DMS53 (cell line): Measurements from ENCODE around the gene GTSF1L.

Experiments
- DNase-seq: peaks from one replicate; lab custom pipeline; 2025; lab: John Stamatoyannopoulos, UW

The GTSF1L gene

DNA sequence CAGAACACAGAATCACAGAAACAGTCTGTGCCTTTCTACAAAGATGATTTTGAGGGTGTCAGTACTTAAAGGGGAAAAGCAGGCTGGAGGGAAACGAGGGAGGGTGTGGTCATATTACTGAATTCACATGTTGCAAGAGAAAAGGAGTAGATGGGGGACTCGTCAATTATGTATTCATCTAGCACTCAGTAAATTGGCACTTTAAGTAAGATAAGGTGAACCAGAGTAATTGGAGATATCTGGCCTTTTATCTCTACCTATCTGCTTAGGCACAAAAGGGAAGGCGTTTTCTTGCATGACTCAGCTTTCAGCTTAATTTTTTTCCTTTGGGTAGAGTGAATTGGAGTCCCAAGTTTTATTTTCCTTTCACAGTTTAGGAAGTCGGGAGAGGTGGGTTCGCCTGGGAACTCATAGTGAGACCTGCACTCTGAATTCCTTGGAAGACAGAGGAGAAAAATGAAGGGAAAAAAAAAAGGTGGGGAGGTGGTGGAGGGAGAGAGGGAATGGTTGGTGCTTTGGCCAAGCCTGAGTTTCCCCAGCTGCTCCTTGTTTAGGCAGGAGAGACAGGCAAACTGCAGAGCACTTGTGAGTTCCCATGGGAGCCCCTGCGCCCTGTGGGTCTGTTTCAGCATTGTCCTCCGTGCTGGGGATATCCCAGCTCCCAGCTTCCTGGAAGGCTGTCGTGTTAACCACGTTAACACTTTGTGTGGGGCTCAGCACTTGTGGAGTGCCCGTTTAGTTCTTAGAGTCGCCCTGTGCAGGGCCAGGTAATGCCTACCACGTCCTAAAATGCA, 19.7 kb upstream of the GTSF1L start:
- DNase-seq: no peak

DNA sequence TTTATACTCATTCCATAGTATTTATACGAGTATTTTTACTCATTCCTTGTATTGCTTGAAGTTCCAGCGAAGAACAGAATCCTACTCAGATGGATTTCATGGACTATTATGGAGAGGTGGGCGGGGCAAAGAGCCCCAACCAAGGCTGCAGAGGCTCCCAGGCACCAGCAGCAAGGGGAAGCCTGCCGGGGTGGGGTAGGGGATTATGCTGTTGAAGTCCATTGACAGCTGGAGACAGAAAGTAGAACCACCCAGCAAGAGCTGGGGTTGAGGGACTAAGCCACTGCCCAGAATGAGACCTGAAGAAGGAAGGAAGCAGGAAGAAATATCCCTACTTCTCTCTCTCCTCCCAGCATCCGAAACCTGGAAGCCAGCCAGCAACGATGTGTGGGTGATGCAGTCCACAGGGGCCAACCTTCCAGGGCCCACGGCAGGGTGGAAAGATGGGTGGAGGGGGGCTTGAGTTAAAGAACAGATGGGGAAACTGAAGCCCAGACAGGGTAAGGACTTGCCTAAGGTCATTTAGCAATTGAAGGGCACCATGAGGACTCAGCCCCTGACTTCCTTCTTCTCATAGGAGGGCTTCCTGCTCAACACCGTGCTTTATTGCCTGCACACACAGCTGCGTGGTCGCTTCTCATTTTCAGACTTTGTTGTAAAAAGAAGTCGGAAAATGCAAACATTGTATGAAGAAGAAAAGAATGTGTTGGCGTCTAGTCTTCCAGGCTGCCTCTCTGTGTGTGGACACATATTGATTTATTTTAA, 18.3 kb upstream of the GTSF1L start:
- DNase-seq: peak; percentile 53

DNA sequence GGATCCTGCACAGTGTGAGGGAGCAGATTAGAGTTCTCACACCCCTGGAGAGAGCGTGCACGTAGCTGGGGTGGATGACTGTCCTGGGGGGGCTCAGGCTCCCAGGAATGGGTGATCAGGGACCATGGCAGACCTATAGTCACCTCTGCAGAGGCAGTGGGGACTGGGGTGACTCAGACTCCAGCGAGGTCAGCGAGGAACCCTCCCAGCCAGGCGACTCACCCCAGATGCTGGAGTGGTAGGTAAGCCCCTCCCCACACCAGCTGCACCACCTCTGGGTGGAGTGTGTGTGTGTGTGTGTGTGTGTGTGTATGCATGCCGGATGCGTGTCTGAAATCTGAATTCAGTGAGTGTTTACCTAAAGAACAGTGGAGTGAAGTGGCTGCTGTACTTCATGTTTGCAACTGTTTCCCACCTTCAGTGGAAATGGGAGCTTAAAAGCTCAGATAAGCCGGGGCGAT, 17.4 kb upstream of the GTSF1L start:
- DNase-seq: peak; percentile 79

DNA sequence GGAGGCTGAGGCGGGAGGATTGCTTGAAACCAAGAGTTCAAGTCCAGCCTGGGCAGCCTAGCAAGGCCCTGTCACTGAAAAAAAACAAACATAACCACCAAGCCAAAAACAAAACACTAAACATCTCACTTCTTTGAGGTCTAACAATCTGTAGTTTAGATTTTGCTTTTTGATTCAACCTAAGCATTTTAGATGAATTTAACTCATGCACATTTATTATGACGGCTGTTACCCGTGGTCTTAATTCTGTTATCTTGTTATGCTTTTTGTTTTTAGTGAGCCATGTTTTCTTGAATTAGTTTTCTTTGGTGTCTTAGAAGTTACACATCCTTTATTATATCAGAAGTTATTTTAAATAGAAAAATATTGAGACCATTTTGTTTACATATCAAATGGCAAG, 13.8 kb upstream of the GTSF1L start:
- no peak for DNase-seq

DNA sequence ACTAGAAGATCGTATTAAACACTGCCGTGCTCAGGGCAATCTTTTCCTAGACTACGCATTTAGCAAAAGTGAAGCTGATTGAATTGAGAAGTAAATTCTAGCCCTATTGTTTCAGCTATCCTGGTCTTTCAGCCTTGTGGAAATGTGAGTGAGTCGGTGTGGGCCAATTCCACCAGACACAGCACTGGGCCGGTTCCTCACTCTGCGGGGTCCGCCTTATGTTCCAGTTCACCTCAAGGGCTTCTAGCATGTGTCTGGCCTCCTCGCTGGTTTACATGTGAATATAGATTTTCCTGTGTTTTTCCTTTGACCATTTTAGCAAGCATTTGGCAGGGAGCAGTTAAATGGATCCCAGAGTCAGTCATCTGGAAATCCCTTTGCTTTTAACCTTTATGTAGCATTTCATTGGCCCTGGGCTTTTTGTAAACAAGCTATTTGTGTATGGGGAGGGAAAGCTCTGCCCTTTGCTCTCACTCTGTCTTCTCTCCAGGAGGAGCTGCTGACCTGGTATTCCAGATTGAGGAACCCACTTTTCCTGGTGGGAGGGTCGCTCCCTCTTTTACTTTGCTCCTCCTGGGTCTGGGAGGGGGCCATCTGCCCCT, 12.4 kb upstream of the GTSF1L start:
- DNase-seq: no peak

DNA sequence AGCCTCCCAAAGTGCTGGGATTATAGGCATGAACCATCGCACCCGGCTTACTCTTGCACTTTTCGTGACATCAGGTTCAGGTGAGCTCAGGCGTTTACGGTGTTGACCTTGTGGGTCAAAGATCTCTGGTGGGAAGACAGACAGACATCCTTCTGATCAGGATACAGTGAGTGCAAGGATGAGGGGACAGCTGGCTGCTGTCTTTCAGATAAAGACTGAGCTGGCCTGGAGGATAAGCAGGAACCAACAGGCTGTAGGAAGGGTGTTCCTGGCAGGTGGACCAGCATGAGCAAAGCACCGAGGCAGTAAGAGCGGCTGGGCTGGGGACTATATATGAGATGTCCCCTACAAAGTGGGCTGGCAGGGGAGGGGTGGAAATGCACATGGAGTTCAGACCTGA, 11.1 kb upstream of the GTSF1L start:
- DNase-seq: no peak

DNA sequence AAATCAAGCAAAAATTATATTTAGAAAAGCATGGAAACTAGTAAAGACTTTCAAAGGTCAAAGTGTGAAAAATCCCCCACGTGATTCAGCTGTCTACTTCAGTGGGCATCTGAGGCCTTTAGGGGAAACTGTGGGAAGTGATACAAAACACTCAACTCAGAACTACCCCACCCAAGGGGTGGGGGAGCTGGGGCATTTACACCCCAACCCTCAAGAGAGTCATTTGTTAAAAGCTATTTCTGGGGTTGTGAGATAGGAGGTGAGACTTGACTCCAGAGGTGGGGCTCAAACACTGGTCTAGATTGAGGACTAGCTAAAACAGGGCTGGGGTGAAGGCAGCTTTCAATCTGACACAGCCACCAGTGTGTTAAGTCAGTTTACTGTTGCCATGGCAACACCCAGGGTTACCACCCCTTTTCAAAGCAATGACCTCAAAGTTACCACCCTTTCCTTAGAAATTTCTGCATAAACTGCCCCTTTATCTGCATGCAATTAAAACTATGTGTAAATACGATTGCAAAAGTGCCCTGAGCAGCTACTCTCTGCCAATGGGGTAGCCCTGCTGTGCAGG, 9.9 kb upstream of the GTSF1L start:
- peak; percentile 47 for DNase-seq

DNA sequence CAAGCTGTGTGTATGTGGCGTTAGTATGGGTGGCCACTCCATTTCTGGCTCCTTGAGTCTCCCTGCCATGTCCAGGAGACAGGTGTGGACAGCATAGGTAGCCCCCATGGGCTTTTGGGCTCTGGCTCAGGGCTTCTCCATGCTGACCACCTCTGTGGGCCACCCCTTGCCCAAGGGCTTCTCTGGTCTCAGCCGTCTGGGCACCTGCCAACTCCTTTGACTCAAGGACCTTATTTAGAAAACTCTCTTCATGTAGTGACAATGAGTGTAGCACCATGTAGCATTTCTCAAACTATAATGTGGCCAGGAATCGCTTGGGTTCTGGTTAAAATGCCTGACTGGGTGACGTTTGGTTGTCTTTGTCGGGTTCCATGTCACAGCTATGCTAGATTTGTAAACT, 5.1 kb upstream of the GTSF1L start:
- no peak for DNase-seq

DNA sequence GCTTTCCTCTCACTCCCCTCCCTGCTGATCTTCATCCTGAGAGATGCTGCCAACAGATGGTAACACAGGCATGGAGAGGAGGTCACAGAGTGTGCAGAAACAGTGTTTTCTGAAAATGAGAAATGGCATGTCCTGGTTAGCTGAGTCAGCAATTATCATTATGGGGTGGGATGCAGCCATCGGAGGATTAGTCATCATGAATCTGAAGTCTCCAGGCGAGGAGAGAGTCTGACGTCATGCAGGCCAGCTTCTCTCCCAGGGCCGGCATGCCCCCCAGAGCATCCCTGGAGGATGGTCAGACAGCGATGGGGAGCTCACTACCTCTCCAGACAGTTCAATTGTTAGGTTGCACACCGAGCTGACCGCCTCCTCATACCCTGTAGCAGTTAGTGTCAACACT, 4.7 kb upstream of the GTSF1L start:
- DNase-seq: no peak

DNA sequence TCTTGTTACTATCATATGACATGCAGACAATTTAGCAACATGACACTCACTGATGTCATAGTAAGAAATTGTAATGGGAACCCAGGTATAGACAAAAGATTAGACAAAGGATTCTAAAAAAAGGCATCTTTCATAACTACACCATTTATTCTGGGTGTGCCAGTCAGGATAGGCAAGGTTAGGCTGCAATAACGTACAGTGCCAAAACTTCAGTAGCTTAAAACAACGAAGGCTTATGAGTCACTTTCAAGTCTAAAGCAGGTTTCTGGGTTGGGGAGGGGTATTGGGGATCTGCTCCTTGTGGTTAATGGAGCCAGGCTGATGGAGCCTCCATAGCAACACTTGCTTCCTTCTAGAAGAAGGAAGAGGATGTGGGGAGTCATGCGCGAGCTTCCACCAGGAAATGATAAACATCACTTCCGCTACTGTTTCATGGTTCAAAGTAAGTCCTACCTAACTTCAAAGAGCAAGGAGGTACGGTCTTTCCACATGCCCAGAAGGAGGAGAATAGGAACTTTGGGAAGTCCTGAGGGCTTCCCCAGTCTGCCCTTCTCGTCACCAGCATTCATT, 2.0 kb upstream of the GTSF1L start:
- DNase-seq: no peak

DNA sequence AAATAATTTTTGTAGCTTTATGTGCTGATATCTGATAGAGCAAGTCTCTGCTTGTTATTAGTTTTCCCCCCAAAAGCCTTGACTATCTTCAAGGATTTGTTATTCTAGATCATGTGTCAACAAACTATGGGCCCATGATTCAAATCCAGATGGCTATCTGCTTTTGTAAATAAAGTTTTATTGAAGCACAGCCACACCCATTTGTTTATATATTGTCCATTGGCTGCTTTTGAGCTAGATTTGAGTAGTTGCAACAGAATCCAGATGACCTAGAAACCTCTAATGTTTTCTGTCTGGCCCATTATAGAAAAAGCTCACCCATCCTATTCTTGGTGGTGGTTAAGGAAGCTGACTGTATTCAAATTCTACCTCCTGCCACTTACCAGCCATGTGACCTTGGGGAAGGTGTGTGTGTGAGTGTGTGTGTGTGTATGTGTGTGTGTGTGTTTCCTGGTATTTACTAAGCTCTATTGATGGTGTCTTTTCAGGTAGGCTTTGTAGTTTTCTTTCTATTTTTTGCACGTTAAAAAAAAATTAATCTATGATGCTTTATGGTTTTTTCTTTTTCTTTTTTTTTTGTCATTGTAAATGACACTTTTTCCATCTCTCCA, 1.3 kb upstream of the GTSF1L start:
- peak; percentile 53 for DNase-seq

DNA sequence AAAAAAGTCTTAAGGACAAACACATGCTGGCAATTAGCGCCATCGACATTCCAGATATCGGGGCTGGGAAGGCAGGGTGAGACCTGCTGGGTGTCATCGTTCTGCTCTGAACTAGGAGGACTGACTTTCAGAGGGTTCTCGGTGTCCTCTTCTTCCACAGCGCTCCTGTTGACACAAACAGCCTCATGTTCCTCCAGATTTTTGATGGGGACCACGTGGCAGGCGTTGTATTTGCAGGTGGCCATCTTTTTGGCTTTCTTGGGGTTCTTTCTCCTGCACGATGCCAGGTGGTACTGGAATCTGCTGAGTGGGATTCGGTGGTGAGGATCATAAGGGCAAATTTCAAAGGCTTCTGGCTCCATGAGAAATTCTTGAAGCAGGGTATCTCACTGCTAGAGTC, 469 bp downstream of the GTSF1L start:
- no peak for DNase-seq

DNA sequence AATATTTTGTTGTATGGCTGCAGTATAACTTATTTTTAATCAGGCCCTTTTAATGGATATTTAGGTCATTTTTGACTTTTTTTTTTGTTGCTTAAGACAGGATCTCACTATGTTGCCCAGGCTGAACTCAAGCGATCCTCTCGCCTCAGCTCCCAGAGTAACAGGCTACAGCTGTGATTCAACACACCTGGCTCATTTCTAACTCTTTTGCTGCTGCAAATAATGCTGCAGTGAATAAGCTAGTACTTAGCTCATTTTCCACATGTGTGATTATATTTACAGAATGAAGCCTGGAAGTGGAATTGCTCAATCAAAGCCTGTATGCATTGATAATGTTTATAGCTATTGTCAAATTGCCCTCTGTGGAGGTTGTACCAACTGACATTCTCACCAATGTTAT, 1.1 kb downstream of the GTSF1L start:
- no peak for DNase-seq

DNA sequence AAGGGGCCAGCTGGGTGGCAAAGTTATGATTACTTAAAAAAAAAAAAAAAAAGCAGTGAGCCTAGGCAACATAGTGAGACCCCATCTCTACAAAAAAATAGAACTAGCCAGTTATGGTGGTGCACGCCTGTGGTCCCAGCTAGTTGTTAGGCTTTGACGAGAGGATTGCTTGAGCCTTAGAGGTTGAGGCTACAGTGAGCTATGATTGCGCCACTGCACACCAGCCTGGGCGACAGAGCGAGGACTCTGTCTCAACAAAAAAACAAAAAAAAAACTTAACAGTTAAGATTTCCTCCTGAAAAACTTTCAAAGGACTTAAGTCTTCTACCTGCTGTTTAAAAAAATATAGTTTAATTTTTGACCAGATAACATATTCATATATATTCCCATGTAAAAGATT, 2.4 kb downstream of the GTSF1L start:
- no peak for DNase-seq

DNA sequence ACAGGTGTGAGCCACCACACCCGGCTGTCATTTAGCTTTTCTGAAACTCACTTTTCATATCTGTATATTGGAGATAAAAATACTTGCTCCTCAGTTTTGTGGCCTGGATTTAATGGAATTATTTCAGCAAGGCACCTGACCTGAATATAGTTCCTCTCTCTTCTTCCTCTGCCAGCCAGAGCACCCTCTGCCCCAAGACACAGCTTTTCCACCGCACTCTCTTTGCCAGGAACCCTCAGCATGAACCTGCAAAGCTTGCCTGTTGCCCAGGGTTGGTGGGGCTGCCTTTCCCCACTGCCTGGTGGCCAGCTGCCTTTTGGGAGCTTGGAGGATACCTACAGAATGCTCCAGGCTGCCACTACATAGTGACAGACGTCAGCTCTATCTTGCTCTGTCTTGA, 3.1 kb downstream of the GTSF1L start:
- DNase-seq: no peak

DNA sequence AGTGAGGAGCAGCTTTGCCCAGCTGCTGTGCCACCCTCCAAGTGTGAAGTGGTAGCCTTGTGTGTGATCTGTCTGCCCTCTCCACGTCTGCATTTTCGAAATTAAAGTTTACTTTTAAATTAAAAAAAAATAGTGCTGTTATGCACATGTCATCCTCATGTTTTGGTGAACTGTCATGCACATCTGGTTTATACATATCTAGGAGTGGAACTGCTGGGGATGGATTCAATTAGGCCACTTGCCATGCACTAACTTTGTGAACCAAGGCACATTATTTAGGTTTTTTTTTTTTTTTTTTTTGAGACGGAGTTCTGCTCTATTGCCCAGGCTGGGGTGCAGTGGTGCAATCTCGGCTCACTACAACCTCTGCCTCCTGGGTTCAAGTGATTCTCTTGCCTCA, 3.6 kb downstream of the GTSF1L start:
- DNase-seq: no peak

DNA sequence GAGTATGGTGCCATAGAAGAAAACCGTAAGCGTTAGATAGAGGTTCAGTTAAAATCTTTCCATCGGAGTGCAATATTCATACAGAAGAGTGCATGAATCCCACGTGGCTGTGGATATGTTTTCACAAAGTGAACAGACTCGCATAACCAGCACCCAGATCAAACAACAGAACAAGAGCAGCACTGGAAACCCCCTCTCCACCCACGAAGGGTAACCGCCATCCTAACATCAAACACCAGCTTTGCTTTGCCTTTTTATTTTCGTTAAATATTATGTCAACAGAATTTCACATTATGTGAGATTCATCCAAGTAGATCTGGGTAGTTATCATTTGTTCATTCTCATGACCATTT, 4.7 kb downstream of the GTSF1L start:
- no peak for DNase-seq

DNA sequence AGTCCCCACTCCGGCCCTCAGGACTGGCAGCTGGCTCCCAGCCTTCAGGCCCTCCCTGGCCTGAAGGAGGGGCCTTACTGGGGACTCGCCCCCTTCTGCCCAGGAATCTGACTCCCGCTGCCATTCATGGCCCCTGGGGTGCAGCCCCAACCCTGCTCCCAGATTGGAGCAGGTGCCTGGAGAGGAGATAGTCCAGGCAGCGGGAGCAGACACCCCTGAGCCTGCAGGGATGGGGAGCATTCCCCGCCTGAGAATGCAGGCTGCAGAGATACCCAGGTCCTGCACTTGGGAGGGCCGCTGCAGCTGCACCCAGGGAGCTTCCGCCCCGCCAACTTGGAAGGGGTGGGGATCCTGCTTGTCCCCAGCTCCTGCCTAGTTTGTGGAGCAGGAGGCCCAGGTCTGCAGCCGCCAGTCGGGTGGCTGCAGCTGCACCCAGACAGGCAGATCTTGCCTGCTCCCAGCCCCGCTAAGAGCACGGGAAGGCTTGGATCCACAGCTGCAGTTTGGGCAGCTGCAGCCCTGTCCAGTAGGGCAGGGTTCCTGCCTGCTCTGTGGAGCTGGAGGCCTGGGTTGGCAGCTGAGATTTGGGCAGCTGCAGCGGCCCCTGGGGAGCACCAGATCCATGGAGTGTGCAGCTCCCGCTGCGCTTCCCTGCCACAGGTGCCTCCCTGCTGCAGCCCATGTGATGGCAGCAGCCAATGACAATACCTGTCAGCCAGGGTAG, 5.2 kb downstream of the GTSF1L start:
- DNase-seq: peak; percentile 76

DNA sequence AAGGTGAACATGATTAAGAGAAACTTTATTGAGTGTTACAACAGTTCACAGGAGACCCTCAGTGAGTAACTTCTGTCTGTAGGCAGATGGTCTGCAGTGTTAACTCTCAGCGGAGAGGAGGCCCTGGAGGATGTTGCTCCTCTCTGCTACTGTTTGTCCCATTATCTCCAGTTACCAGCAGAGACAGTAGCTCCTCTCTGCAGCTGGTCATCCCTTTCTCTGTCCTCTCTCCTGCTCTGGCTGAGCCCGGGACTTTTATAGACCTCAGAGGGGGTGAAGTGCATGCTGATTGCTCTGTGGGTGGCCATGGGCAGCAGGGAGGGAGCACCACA, 5.7 kb downstream of the GTSF1L start:
- DNase-seq: peak; percentile 40

DNA sequence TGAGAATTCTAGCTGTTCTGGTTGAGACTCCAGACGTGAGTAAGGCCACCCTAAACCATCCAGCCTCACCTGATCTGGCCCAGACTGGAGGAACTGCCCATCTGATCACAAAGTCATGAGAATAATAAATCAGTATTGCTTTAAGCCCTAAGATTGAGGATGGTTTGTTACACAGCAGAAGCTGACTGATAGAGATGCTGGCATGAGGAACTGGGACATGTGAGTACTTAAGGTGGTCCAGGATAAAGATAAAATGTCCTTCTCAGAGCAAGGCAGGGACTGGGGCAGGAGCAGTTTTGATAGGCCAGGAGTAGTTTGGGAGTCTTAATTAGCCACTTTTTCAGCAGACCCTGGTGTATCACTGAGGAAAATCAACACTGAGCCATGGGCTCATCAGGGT, 6.8 kb downstream of the GTSF1L start:
- no peak for DNase-seq

DNA sequence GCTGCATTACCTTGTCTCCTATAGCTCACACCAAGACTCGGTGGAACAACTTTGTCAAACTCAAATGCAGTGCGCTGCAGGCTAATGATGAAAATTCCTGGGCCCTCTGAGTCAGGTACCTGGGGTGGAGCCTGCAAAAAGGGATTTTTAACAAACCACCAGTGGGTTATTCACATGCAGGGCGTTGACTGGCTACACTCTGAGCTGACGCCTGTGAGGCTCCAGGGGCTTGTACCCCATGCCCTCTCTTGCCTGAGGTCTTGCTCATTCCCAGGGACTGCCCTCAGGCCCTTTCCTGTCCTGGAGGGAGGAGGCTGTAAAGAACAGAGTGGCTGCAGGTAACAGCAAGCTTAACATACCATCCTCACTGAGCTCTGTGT, 9.2 kb downstream of the GTSF1L start:
- DNase-seq: no peak
